ENCODE results near the gene TSHZ3. TPM values are rescaled to one million over a fixed set of nuclear protein-coding genes. Genes with fewer than 3 reads are reported as not detected.
A peak's percentile ranks its signal among the peaks of the same experiment; 100 is the strongest.

The TSHZ3 gene
- total RNA-seq, 1 experiment from 2014 or later, result 14.8 TPM

- Histone ChIP-seq H3K4me3 (ENCODE audit: low read depth, low read length, poor library complexity, severe bottlenecking) (peak overlapping the region; percentile 20), H3K9me3 (ENCODE audit: low read depth, low read length, poor library complexity, severe bottlenecking) (no peaks in the 10 kb centered on the region), H3K27ac (ENCODE audit: low read depth, low read length, poor library complexity, severe bottlenecking) (peak overlapping the region; percentile 31), H3K27me3 (replicated peaks; ENCODE audit: insufficient read depth, low read depth, low read length, poor library complexity) (no peaks in the 10 kb centered on the region), H3K36me3 (ENCODE audit: insufficient read depth, low read length, poor library complexity, severe bottlenecking) (no peaks in the 10 kb centered on the region), H3K4me1 (ENCODE audit: insufficient read depth, low read length, poor library complexity, severe bottlenecking) (peaks cover 57% of the 10 kb centered on the region)
- TF ChIP-seq EZH2 (IDR thresholded peaks at IDR 0.05; ENCODE audit: borderline replicate concordance, low read depth, low read length, poor library complexity, severe bottlenecking), result no peak
- no peak for TF ChIP-seq CTCF (conservative IDR thresholded peaks at IDR 0.05; ENCODE audit: low read depth, low read length)
- intact Hi-C loops (cut with micrococcal nuclease; ENCODE audit: unreplicated experiment), result loop anchor here (10.0 kb wide), 3 partner anchors 276 to 646 kb away; no protein-coding TSS in a partner anchor
- DNase-seq (ENCODE audit: low spot score), result peak; percentile 88
- no TSS peak for BruUV-seq (replicated peaks)
- POLR2A ChIA-PET (ENCODE audit: low non-redundant PET), result no interaction called here
- CTCF ChIA-PET, result interaction anchor here (0.6 to 2.1 kb wide), 2 partner anchors 124 to 286 kb away, joined by 4 to 6 read pairs; no protein-coding TSS in a partner anchor
Measured at GRCh38 chr19:31340042-31341025, 8.9 kb downstream of the TSHZ3 start.

GRCh38 chr19:31339411-31339810, 9.8 kb downstream of the TSHZ3 start:
- TF ChIP-seq CTCF (conservative IDR thresholded peaks at IDR 0.05; ENCODE audit: low read depth, low read length) (no peak), EZH2 (IDR thresholded peaks at IDR 0.05; ENCODE audit: borderline replicate concordance, low read depth, low read length, poor library complexity, severe bottlenecking) (no peak)
- Histone ChIP-seq H3K27ac (ENCODE audit: low read depth, low read length, poor library complexity, severe bottlenecking) (peak overlapping the region; percentile 31), H3K36me3 (ENCODE audit: insufficient read depth, low read length, poor library complexity, severe bottlenecking) (no peaks in the 10 kb centered on the region), H3K27me3 (replicated peaks; ENCODE audit: insufficient read depth, low read depth, low read length, poor library complexity) (no peaks in the 10 kb centered on the region), H3K4me1 (ENCODE audit: insufficient read depth, low read length, poor library complexity, severe bottlenecking) (peaks cover 50% of the 10 kb centered on the region), H3K9me3 (ENCODE audit: low read depth, low read length, poor library complexity, severe bottlenecking) (no peaks in the 10 kb centered on the region), H3K4me3 (ENCODE audit: low read depth, low read length, poor library complexity, severe bottlenecking) (peak overlapping the region; percentile 20)
- peak; percentile 51 for DNase-seq (ENCODE audit: low spot score)
- intact Hi-C loops (cut with micrococcal nuclease; ENCODE audit: unreplicated experiment), result no loop called here
- ChIA-PET CTCF (interaction anchor here (2.1 kb wide), 1 partner anchor 285 kb away, joined by 6 read pairs; no protein-coding TSS in a partner anchor), POLR2A (ENCODE audit: low non-redundant PET) (interaction anchor here (0.6 kb wide), 1 partner anchor 9 kb away, joined by 3 read pairs; no protein-coding TSS in a partner anchor)
- BruUV-seq (replicated peaks), result no TSS peak

GRCh38 chr19:31338069-31338776, 11.0 kb downstream of the TSHZ3 start:
- DNase-seq (ENCODE audit: low spot score), result peak; percentile 63
- intact Hi-C loops (cut with micrococcal nuclease; ENCODE audit: unreplicated experiment), result no loop called here
- H3K27ac ChIP-seq (ENCODE audit: low read depth, low read length, poor library complexity, severe bottlenecking), result no peak overlapping the region
- no peak overlapping the region for H3K4me3 ChIP-seq (ENCODE audit: low read depth, low read length, poor library complexity, severe bottlenecking)
- H3K36me3 ChIP-seq (ENCODE audit: insufficient read depth, low read length, poor library complexity, severe bottlenecking), result no peaks in the 10 kb centered on the region
- ChIA-PET POLR2A (ENCODE audit: low non-redundant PET) (no interaction called here), CTCF (interaction anchor here (0.7 to 1.1 kb wide), 3 partner anchors 70 to 552 kb away, joined by 3 to 5 read pairs (median 4); no protein-coding TSS in a partner anchor)
- BruUV-seq (replicated peaks), result no TSS peak
- H3K27me3 ChIP-seq (replicated peaks; ENCODE audit: insufficient read depth, low read depth, low read length, poor library complexity), result no peaks in the 10 kb centered on the region
- no peak for TF ChIP-seq EZH2 (IDR thresholded peaks at IDR 0.05; ENCODE audit: borderline replicate concordance, low read depth, low read length, poor library complexity, severe bottlenecking)
- TF ChIP-seq CTCF (conservative IDR thresholded peaks at IDR 0.05; ENCODE audit: low read depth, low read length), result peak; percentile 62
- no peaks in the 10 kb centered on the region for H3K9me3 ChIP-seq (ENCODE audit: low read depth, low read length, poor library complexity, severe bottlenecking)
- peaks cover 41% of the 10 kb centered on the region for H3K4me1 ChIP-seq (ENCODE audit: insufficient read depth, low read length, poor library complexity, severe bottlenecking)
